GM12878 (cell line): Measurements from ENCODE around the gene MYMX. TPM values are rescaled to one million over a fixed set of nuclear protein-coding genes. Genes with fewer than 3 reads are reported as not detected.

ENCODE experiments used
- ASH2L ChIP-seq: fragments of 300-600, 200-600 bp; sonication (generic); IDR thresholded peaks from 2 replicates; pipeline ENCODE4 v1.6.1; 2017; ENCODE audit warnings: low read depth, mild to moderate bottlenecking, borderline replicate concordance
- ATF2 ChIP-seq: IDR thresholded peaks from 2 replicates; pipeline ENCODE4 v1.6.1; 2012; ENCODE audit warnings: low read length, inconsistent platforms
- ATF7 ChIP-seq: fragments of 450-650 bp; IDR thresholded peaks from 2 replicates; pipeline ENCODE4 v1.6.1; 2016; ENCODE audit warnings: low read depth, mild to moderate bottlenecking
- BCL3 ChIP-seq: IDR thresholded peaks from 2 replicates; pipeline ENCODE4 v1.6.1; 2011; ENCODE audit warnings: borderline replicate concordance, low read depth, mild to moderate bottlenecking, moderate library complexity, low read length; ENCODE audit not compliant: insufficient read depth, poor library complexity, severe bottlenecking
- BMI1 ChIP-seq: fragments of 450-650 bp; IDR thresholded peaks from 2 replicates; pipeline ENCODE4 v1.6.1; 2016; ENCODE audit warnings: mild to moderate bottlenecking, moderate library complexity, borderline replicate concordance
- CBX3 ChIP-seq: fragments of 200-600 bp; sonication (generic); IDR thresholded peaks from 2 replicates; pipeline ENCODE4 v1.6.1; 2016; ENCODE audit warnings: low read depth, borderline replicate concordance
- CEBPB ChIP-seq, 2 experiments: fragments of 150-350 bp in 1 of 2; IDR thresholded peaks; 2 replicates each; pipeline ENCODE4 v1.6.1; 2012 to 2014; ENCODE audit warnings: low read depth in 2 of 2, low read length in 2 of 2, borderline replicate concordance in 1 of 2, inconsistent platforms in 1 of 2
- CREB1 ChIP-seq: IDR thresholded peaks from 2 replicates; pipeline ENCODE4 v1.6.1; 2012; ENCODE audit warnings: low read depth, mild to moderate bottlenecking, inconsistent platforms
- E4F1 ChIP-seq: fragments of 450-650 bp; IDR thresholded peaks from 2 replicates; pipeline ENCODE4 v1.6.1; 2018; ENCODE audit warnings: borderline replicate concordance, mild to moderate bottlenecking; ENCODE audit not compliant: partially characterized antibody
- EZH2 ChIP-seq: IDR thresholded peaks from 2 replicates; pipeline ENCODE4 v1.6.1; 2012; ENCODE audit warnings: low read depth, mild to moderate bottlenecking, control low read depth, inconsistent platforms, low read length, borderline replicate concordance; ENCODE audit not compliant: control insufficient read depth
- MEF2A ChIP-seq: IDR thresholded peaks from 2 replicates; pipeline ENCODE4 v1.6.1; 2011; ENCODE audit warnings: low read depth, mild to moderate bottlenecking, low read length, moderate library complexity; ENCODE audit not compliant: insufficient read depth
- MEF2B ChIP-seq: fragments of 450-650 bp; IDR thresholded peaks from 2 replicates; pipeline ENCODE4 v1.6.1; 2018; ENCODE audit warnings: mild to moderate bottlenecking, moderate library complexity; ENCODE audit not compliant: partially characterized antibody, poor library complexity, severe bottlenecking
- NR2C2 ChIP-seq: IDR thresholded peaks from 2 replicates; pipeline ENCODE4 v1.6.1; 2011; ENCODE audit warnings: borderline replicate concordance, low read depth; ENCODE audit not compliant: control insufficient read depth, insufficient read length
- PAX5 ChIP-seq: IDR thresholded peaks from 2 replicates; pipeline ENCODE4 v1.6.1; 2011; ENCODE audit warnings: low read depth, low read length, borderline replicate concordance
- POU2F2 ChIP-seq: IDR thresholded peaks from 3 replicates; pipeline ENCODE4 v1.6.1; 2011; ENCODE audit warnings: low read depth, mild to moderate bottlenecking, low read length, borderline replicate concordance
- RUNX3 ChIP-seq: IDR thresholded peaks from 2 replicates; pipeline ENCODE4 v1.6.1; 2012; ENCODE audit warnings: low read length, inconsistent platforms
- SKIL ChIP-seq: fragments of 450-650 bp; IDR thresholded peaks from 2 replicates; pipeline ENCODE4 v1.6.1; 2017; ENCODE audit warnings: mild to moderate bottlenecking, low read depth, inconsistent platforms; ENCODE audit not compliant: poor library complexity, severe bottlenecking
- SMC3 ChIP-seq: IDR thresholded peaks from 2 replicates; pipeline ENCODE4 v1.6.1; 2011; ENCODE audit warnings: low read length, improper control_type of control experiment, borderline replicate concordance
- SP1 ChIP-seq: IDR thresholded peaks from one replicate; pipeline ENCODE4 v1.6.1; 2011; ENCODE audit warnings: low read depth, low read length
- SPI1 ChIP-seq: IDR thresholded peaks from 2 replicates; pipeline ENCODE4 v1.6.1; 2011; ENCODE audit warnings: low read depth, mild to moderate bottlenecking, low read length, moderate library complexity, borderline replicate concordance; ENCODE audit not compliant: insufficient read depth
- STAT1 ChIP-seq: fragments of 450-650 bp; conservative IDR thresholded peaks from 2 replicates; pipeline ENCODE4 v1.6.1; 2014; ENCODE audit warnings: antibody characterized with exemption, mild to moderate bottlenecking
- TAF1 ChIP-seq: IDR thresholded peaks from 2 replicates; pipeline ENCODE4 v1.6.1; 2011; ENCODE audit warnings: mild to moderate bottlenecking, low read depth, low read length, borderline replicate concordance
- YBX1 ChIP-seq: fragments of 450-650 bp; IDR thresholded peaks from 2 replicates; pipeline ENCODE4 v1.6.1; 2016; ENCODE audit warnings: antibody characterized with exemption
- polyA plus RNA-seq, 11 experiments: library from polyadenylated mRNA; depleted of rRNA in 4 of 11; unstranded in 6 of 11; stranded (reverse) in 5 of 11; fragments of >200 nt; fragmentation: Nextera tagmentation in 4 of 11; fragmentation: Illumina TruSeq in 1 of 11; extraction: Ambion mirVana in 4 of 11; extraction: Trizol in 1 of 11; gene quantifications; 1 replicate in 1 of 11; 2 replicates in 10 of 11; pipeline versions ENCODE4 v1.2.1 to v1.2.3, GENCODE V29; 2011 to 2016; ENCODE audit warnings: inconsistent platforms in 2 of 11, missing spikeins in 2 of 11, low read depth in 1 of 11
- total RNA-seq, 4 experiments: library from RNA; depleted of rRNA in 3 of 4; stranded (reverse); fragments of >200 nt in 3 of 4; fragmentation: Illumina TruSeq in 1 of 4; extraction: Trizol in 1 of 4; gene quantifications; 2 replicates each; pipeline versions ENCODE4 v1.2.1 to v1.2.3, GENCODE V29; 2013 to 2021

MYMX gene
- total and polyA plus RNA-seq, 10 of the 15 experiments (the other 5 are each of a cell fraction or from before 2014, with no cell fraction given), result not detected

GRCh38 chr6:44223319-44224028 lies 6.7 kb downstream of the MYMX start, which contains the start of gene SLC29A1 (continued):
- no peak for TF ChIP-seq MEF2B
- no peak for TF ChIP-seq SP1
- no peak for TF ChIP-seq NR2C2
- TF ChIP-seq PAX5, result no peak
- no peak for TF ChIP-seq ASH2L
- TF ChIP-seq ATF7, result no peak
- no peak for TF ChIP-seq E4F1
- no peak for TF ChIP-seq SPI1
- no peak for TF ChIP-seq SMC3
- TF ChIP-seq CBX3, result no peak
- no peak for TF ChIP-seq EZH2
- TF ChIP-seq TAF1, result no peak
- TF ChIP-seq ATF2, result no peak
- no peak for TF ChIP-seq CREB1
- TF ChIP-seq RUNX3, result peak; percentile 25; the same call in 1 of the 2 replicates
- TF ChIP-seq YBX1, result no peak
- TF ChIP-seq CEBPB (IDR thresholded peaks at IDR 0.05; ENCODE audit: borderline replicate concordance in 1 of 2, low read depth in 2 of 2, low read length in 2 of 2), result no peak
- TF ChIP-seq STAT1, result no peak
- TF ChIP-seq POU2F2, result 0 out of 3 replicates have a peak, but pooled peaks have one; percentile 9
- TF ChIP-seq MEF2A, result no peak
- no peak for TF ChIP-seq SKIL
- TF ChIP-seq BCL3, result no peak
- no peak for TF ChIP-seq BMI1
